ENCODE data around the gene PRSS53.
"Not testable (repeated sequence)": the region's sequence is repeated elsewhere in the genome, so short reads cannot be mapped to it uniquely, and the experiment has no call there.

Gene PRSS53

GRCh38 chr16:31088459-31089183 is at the start of gene PRSS53:
Gene PRSS53 (minus strand): TSS chr16:31088943. CDS start chr16:31088809, 134 bp downstream.
- DNase-seq = no peak

- not testable (repeated sequence) for DNase-seq
These were observed 48.2 kb upstream of the PRSS53 start for GRCh38 chr16:31136822-31137499.

- no peak for DNase-seq
These were observed 47.5 kb upstream of the PRSS53 start for GRCh38 chr16:31136287-31136662.

GRCh38 chr16:31135535-31136286 is 47.0 kb upstream of the PRSS53 start, which contains the start of gene PRSS8:
Gene PRSS8 (minus strand): TSS chr16:31135727. CDS start chr16:31135498, 229 bp downstream.
- DNase-seq = no peak

- peak; percentile 16 for DNase-seq
These were observed 46.1 kb upstream of the PRSS53 start for GRCh38 chr16:31134625-31135534.

GRCh38 chr16:31134091-31134571 is 45.4 kb upstream of the PRSS53 start:
- DNase-seq = no peak

- DNase-seq = no peak
These were observed 44.3 kb upstream of the PRSS53 start for GRCh38 chr16:31133046-31133501.

GRCh38 chr16:31132303-31132979 is 43.7 kb upstream of the PRSS53 start:
- DNase-seq = no peak

- no peak for DNase-seq
These were observed 43.1 kb upstream of the PRSS53 start for GRCh38 chr16:31131841-31132271.

GRCh38 chr16:31131416-31131815 is 42.7 kb upstream of the PRSS53 start:
- DNase-seq = no peak

GRCh38 chr16:31130899-31131298 is 42.2 kb upstream of the PRSS53 start:
- DNase-seq = no peak

- DNase-seq = no peak
These were observed 41.7 kb upstream of the PRSS53 start for GRCh38 chr16:31130336-31130891.

- no peak for DNase-seq
These were observed 41.0 kb upstream of the PRSS53 start for GRCh38 chr16:31129568-31130335.

GRCh38 chr16:31128711-31129567 is 40.2 kb upstream of the PRSS53 start:
- DNase-seq = no peak

GRCh38 chr16:31127182-31127581 is 38.4 kb upstream of the PRSS53 start:
- DNase-seq = no peak

- no peak for DNase-seq
These were observed 37.1 kb upstream of the PRSS53 start for GRCh38 chr16:31125844-31126243.

- DNase-seq = no peak
These were observed 31.4 kb upstream of the PRSS53 start for GRCh38 chr16:31120129-31120528.

- no peak for DNase-seq
These were observed 29.7 kb upstream of the PRSS53 start for GRCh38 chr16:31118223-31119155.
